Esophagus muscularis mucosa (tissue), 4 donors: ENCODE results near the gene SPTA1.

Experiments used
- EP300 ChIP-seq: sonication (generic); formaldehyde crosslinking; IDR thresholded peaks from one replicate; pipeline ENCODE4 v1.6.1; 2017; ENCODE audit warnings: antibody characterized with exemption
- POLR2AphosphoS5 ChIP-seq, 2 donors: sonication (generic); formaldehyde crosslinking; IDR thresholded peaks; one replicate each; pipeline ENCODE4 v1.6.1; 2017; ENCODE audit warnings: antibody characterized with exemption in 2 of 2
- TF ChIP-seq, protein P1 (sequence below), 3 experiments: fragments of 200-600 bp in 2 of 3; fragments of 450-650 bp in 1 of 3; sonication (generic) in 2 of 3; IDR thresholded peaks; one replicate each; pipeline ENCODE4 v1.5.1; 2017 to 2019; ENCODE audit warnings: antibody characterized with exemption in 3 of 3, mild to moderate bottlenecking in 2 of 3, moderate library complexity in 1 of 3

DNA sequence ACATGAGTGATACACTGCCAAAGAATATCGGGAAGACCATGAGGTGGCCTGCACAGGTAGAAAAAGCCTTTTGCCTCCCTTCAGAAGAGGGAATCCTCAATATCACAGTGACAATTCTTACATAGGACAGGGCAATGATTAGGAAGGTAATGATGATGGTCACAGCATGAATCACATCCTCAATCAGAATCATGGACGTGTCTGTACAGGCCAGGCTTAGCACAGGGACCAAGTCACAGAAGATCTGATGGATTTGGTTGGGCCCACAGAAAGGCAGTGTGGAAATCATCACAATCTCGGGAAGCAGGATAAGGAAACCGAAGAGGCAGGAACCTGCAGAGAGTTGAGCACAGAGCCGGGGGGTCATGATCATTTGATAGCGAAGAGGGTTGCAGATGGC lies 30.8 kb upstream of the SPTA1 start:
- TF ChIP-seq POLR2AphosphoS5 (IDR thresholded peaks at IDR 0.05) (no peak), EP300 (no peak)
- TF ChIP-seq, protein P1, sequence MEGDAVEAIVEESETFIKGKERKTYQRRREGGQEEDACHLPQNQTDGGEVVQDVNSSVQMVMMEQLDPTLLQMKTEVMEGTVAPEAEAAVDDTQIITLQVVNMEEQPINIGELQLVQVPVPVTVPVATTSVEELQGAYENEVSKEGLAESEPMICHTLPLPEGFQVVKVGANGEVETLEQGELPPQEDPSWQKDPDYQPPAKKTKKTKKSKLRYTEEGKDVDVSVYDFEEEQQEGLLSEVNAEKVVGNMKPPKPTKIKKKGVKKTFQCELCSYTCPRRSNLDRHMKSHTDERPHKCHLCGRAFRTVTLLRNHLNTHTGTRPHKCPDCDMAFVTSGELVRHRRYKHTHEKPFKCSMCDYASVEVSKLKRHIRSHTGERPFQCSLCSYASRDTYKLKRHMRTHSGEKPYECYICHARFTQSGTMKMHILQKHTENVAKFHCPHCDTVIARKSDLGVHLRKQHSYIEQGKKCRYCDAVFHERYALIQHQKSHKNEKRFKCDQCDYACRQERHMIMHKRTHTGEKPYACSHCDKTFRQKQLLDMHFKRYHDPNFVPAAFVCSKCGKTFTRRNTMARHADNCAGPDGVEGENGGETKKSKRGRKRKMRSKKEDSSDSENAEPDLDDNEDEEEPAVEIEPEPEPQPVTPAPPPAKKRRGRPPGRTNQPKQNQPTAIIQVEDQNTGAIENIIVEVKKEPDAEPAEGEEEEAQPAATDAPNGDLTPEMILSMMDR (IDR thresholded peaks at IDR 0.05) = no peak
